GM18505 (cell line): Measurements from ENCODE around the gene TLX2.

Experiments
- ATAC-seq: cut with Tn5 transposase; IDR thresholded peaks from one replicate; pipeline ENCODE4 v1.9.1; 2021; ENCODE audit not compliant: unreplicated experiment
- POLR2A ChIP-seq: IDR thresholded peaks from 4 replicates; pipeline ENCODE4 v1.6.1; 2011; ENCODE audit warnings: borderline replicate concordance; ENCODE audit not compliant: insufficient read depth, insufficient read length; ENCODE audit errors: extremely low read depth

The TLX2 gene

GRCh38 chr2:74542978-74543377 is 28.7 kb downstream of the TLX2 start:
- no peak for TF ChIP-seq POLR2A

GRCh38 chr2:74544634-74545033 is 30.4 kb downstream of the TLX2 start:
- no peak for TF ChIP-seq POLR2A
- no peak for ATAC-seq

More at GRCh38 chr2:74542978-74543377, 28.7 kb downstream of the TLX2 start:
- ATAC-seq, result no peak

GRCh38 chr2:74546004-74546403 is 31.8 kb downstream of the TLX2 start:
- ATAC-seq, result no peak
- TF ChIP-seq POLR2A, result no peak

- ATAC-seq, result no peak
- TF ChIP-seq POLR2A, result no peak
Measured at GRCh38 chr2:74548285-74548899, 34.1 kb downstream of the TLX2 start.

- TF ChIP-seq POLR2A, result peak; percentile 71
- ATAC-seq, result no peak
Measured at GRCh38 chr2:74548900-74549826, 34.9 kb downstream of the TLX2 start.

- ATAC-seq, result no peak
- TF ChIP-seq POLR2A, result no peak
Measured at GRCh38 chr2:74550231-74550630, 36.0 kb downstream of the TLX2 start.

- no peak for ATAC-seq
- no peak for TF ChIP-seq POLR2A
Measured at GRCh38 chr2:74551530-74551929, 37.3 kb downstream of the TLX2 start.

GRCh38 chr2:74551942-74552913 is 38.0 kb downstream of the TLX2 start:
- TF ChIP-seq POLR2A, result no peak
- ATAC-seq, result no peak

GRCh38 chr2:74552914-74553811 is 38.9 kb downstream of the TLX2 start:
- no peak for ATAC-seq
- no peak for TF ChIP-seq POLR2A

GRCh38 chr2:74553892-74554819 is 39.9 kb downstream of the TLX2 start, which contains the start of the genes DOK1 and LOXL3:
TSS of gene DOK1 (plus strand) at chr2:74554720. CDS start at chr2:74554755, 35 bp downstream.
TSS of gene LOXL3 (minus strand) at chr2:74553942. CDS start at chr2:74552634, 1,308 bp downstream.
- TF ChIP-seq POLR2A, result no peak
- peak; percentile 48 for ATAC-seq
